Calu3 (cell line): ENCODE data around the gene VPS13C. TPM values are rescaled to one million over a fixed set of nuclear protein-coding genes. Genes with fewer than 3 reads are reported as not detected.
"Not testable (repeated sequence)": the region's sequence is repeated elsewhere in the genome, so short reads cannot be mapped to it uniquely, and the experiment has no call there.

Experiments used
- BruUV-seq: library from RNA; stranded (reverse); fragments of 400-500 nt; replicated peaks from 2 replicates; lab custom pipeline; 2021; lab: Mats Ljungman, UMichigan
- CTCF ChIA-PET: fragments of 300-600 bp; sonication (Branson Sonifier 250); formaldehyde crosslinking; loops from one replicate; lab custom pipeline; 2022; ENCODE audit warnings: antibody characterized with exemption; lab: Charles Lee
- DNase-seq: peaks from one replicate; pipeline ENCODE4 v3.0.0; 2022
- H3K27ac Mint-ChIP-seq: one replicate; pipeline ENCODE4 v1.8.0; 2022; ENCODE audit warnings: mixed read lengths; ENCODE audit not compliant: unreplicated experiment
- H3K27me3 Mint-ChIP-seq: one replicate; pipeline ENCODE4 v1.8.0; 2022; ENCODE audit warnings: mixed read lengths; ENCODE audit not compliant: unreplicated experiment
- H3K36me3 Mint-ChIP-seq: one replicate; pipeline ENCODE4 v1.8.0; 2022; ENCODE audit warnings: mild to moderate bottlenecking, moderate library complexity, mixed read lengths; ENCODE audit not compliant: insufficient read depth, unreplicated experiment
- H3K4me1 Mint-ChIP-seq: one replicate; pipeline ENCODE4 v1.8.0; 2022; ENCODE audit warnings: mild to moderate bottlenecking, low read depth, mixed read lengths; ENCODE audit not compliant: unreplicated experiment
- H3K4me3 Mint-ChIP-seq: one replicate; pipeline ENCODE4 v1.8.0; 2022; ENCODE audit warnings: mild to moderate bottlenecking, low read depth, moderate library complexity, mixed read lengths; ENCODE audit not compliant: unreplicated experiment
- H3K9me3 Mint-ChIP-seq: one replicate; pipeline ENCODE4 v1.8.0; 2022; ENCODE audit warnings: low read depth, mixed read lengths; ENCODE audit not compliant: unreplicated experiment
- intact Hi-C: fragments of 100-400 bp; cut with micrococcal nuclease; formaldehyde crosslinking; loops from one replicate; pipeline ENCODE4 v1.10.0; 2022; ENCODE audit not compliant: unreplicated experiment
- total RNA-seq: library from RNA; stranded (reverse); gene quantifications from 2 replicates; pipeline ENCODE4 v1.2.3, GENCODE V29; 2022
- TF ChIP-seq, protein P1 (sequence below): fragments of 200-600 bp; IDR thresholded peaks from one replicate; pipeline ENCODE4 v1.8.0; 2022; ENCODE audit warnings: antibody characterized with exemption; ENCODE audit not compliant: unreplicated experiment

VPS13C gene
- total RNA-seq, 1 experiment from 2014 or later, result 99.9 TPM

DNA sequence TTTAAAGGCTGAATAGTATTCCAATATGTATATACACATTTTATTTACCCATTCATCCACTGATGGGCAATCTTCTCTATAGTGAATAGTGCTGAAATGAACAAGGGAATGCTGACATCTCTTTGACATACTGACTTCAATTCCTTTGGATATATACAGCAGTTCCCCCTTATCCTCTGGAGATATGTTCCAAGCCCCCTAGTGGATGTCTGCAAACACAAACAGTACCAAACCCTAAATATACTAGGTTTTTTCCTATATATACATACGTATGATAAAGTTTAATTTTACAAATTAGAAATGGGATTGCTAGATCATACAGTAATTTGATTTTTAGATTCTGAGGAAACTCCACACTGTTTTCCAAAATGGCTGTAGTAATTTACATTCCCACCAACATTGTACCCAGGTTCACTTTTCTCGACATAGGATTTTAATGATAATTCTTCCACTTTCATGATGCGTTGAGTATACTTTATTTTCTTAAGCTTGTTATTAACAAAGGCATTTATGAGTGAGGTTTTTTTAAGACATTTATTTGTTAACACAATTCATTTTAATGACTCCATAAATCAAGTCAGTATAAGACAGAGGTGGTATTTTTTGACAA, 38.2 kb downstream of the VPS13C start:
- no TSS peak for BruUV-seq
- Mint-ChIP-seq H3K4me1 (no peaks in the 10 kb centered on the region), H3K4me3 (no peak overlapping the region), H3K27me3 (no peaks in the 10 kb centered on the region), H3K36me3 (peaks cover 23% of the 10 kb centered on the region), H3K27ac (no peak overlapping the region), H3K9me3 (peaks cover 8% of the 10 kb centered on the region)
- peak; percentile 4 for DNase-seq
- intact Hi-C loops, result no loop called here
- TF ChIP-seq, protein P1, sequence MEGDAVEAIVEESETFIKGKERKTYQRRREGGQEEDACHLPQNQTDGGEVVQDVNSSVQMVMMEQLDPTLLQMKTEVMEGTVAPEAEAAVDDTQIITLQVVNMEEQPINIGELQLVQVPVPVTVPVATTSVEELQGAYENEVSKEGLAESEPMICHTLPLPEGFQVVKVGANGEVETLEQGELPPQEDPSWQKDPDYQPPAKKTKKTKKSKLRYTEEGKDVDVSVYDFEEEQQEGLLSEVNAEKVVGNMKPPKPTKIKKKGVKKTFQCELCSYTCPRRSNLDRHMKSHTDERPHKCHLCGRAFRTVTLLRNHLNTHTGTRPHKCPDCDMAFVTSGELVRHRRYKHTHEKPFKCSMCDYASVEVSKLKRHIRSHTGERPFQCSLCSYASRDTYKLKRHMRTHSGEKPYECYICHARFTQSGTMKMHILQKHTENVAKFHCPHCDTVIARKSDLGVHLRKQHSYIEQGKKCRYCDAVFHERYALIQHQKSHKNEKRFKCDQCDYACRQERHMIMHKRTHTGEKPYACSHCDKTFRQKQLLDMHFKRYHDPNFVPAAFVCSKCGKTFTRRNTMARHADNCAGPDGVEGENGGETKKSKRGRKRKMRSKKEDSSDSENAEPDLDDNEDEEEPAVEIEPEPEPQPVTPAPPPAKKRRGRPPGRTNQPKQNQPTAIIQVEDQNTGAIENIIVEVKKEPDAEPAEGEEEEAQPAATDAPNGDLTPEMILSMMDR, result peak; percentile 50
- CTCF ChIA-PET, result no interaction called here

DNA sequence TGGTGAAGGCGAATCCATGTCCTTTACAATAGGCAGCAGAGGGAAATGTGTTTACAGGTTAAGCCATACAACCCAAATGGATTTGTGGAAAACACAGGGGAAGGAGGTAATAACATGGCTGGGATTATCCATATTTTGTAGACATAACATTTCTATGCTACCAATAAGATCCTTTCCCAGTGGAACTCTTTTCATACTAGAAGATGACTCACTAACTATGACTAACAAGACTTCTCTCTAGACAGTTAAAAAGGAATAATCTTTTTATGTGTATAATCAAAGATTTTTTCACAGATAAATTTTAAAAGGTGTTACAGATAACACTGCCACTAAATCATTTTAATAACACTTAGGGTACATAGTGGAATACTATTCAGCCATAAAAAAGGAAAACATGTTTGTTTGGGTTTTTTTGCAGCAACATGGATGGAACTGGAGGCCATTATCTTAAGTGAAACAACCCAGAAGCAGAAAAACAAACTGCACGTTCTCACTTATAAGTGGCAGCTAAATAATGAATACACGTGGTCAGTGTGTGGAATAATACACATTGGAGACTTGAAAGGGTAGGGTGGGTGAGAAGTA, 39.6 kb downstream of the VPS13C start:
- TF ChIP-seq, protein P1, result no peak
- H3K36me3 Mint-ChIP-seq, result peaks cover 23% of the 10 kb centered on the region
- H3K27me3 Mint-ChIP-seq, result no peaks in the 10 kb centered on the region
- no TSS peak for BruUV-seq
- CTCF ChIA-PET, result no interaction called here
- DNase-seq, result no peak
- no peak overlapping the region for H3K27ac Mint-ChIP-seq
- H3K9me3 Mint-ChIP-seq, result peaks cover 8% of the 10 kb centered on the region
- intact Hi-C loops, result no loop called here
- H3K4me3 Mint-ChIP-seq, result no peak overlapping the region
- no peaks in the 10 kb centered on the region for H3K4me1 Mint-ChIP-seq

DNA sequence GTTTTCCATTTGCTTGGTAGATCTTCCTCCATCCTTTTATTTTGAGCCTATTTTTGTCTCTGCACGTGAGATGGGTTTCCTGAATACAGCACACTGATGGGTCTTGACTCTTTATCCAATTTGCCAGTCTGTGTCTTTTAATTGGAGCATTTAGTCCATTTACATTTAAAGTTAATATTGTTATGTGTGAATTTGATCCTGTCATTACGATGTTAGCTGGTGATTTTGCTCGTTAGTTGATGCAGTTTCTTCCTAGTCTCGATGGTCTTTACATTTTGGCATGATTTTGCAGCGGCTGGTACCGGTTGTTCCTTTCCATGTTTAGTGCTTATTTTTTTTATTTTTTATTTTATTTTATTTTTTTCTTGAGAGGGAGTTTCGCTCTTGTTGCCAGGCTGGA, 54.9 kb downstream of the VPS13C start:
- H3K4me1 Mint-ChIP-seq, CTCF ChIA-PET, H3K27ac Mint-ChIP-seq, H3K4me3 Mint-ChIP-seq, intact Hi-C loops, H3K9me3 Mint-ChIP-seq, DNase-seq, H3K27me3 Mint-ChIP-seq, BruUV-seq: not testable (repeated sequence)
- peaks cover 24% of the 10 kb centered on the region for H3K36me3 Mint-ChIP-seq

DNA sequence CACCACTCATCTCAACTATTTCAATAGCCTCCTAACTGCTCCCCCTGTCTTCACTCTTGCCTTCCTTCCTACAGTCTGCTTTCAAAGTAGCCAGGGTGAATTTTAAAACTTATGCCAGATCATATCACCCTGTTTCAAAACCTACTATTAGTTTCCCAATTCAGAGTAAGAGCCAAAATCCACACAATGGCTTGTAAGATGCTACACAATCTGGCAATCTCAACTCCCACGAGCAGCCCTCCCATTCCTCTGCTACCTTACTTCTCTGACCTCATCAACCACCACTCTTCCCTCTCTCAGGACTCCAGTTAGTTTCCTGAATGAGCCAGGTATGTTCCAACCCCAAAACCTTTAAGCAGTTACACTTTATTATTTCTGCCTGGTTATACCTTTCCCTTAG, 62.5 kb downstream of the VPS13C start:
- DNase-seq, result no peak
- intact Hi-C loops, result no loop called here
- CTCF ChIA-PET, result no interaction called here
- no peak overlapping the region for H3K27ac Mint-ChIP-seq
- H3K9me3 Mint-ChIP-seq, result no peaks in the 10 kb centered on the region
- H3K4me1 Mint-ChIP-seq, result no peaks in the 10 kb centered on the region
- TF ChIP-seq, protein P1, result no peak
- H3K36me3 Mint-ChIP-seq, result peaks cover 9% of the 10 kb centered on the region
- no TSS peak for BruUV-seq
- no peak overlapping the region for H3K4me3 Mint-ChIP-seq
- H3K27me3 Mint-ChIP-seq, result no peaks in the 10 kb centered on the region

DNA sequence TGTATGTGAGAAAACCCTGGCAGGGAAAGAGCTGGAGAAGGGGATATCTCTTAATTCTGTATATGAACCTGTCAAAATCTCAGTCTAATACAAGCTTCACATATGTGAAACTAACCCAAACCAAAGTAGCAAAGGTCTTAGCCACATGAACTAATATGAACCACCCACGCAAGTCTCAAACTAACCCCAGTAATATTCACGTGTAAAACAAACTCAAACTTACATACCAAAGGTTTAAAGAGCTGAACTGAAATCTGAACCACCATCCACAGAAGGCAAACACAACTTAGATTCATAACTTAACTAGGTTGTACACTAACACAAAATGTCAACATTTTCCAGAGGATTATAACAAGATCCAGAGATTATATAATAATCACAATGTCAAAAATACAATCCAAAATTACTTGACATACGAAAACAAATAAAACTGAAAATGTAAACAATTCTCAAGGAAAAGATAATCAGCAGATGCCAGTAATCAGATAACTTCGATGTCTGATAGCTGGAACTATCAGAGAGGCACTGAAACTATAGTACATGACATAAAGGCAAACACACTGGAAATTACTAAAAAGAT, 64.1 kb downstream of the VPS13C start:
- intact Hi-C loops, result no loop called here
- Mint-ChIP-seq H3K27me3 (no peaks in the 10 kb centered on the region), H3K27ac (no peak overlapping the region), H3K36me3 (peaks cover 15% of the 10 kb centered on the region), H3K4me3 (no peak overlapping the region), H3K4me1 (no peaks in the 10 kb centered on the region), H3K9me3 (no peaks in the 10 kb centered on the region)
- DNase-seq, result no peak
- CTCF ChIA-PET, result no interaction called here
- BruUV-seq, result no TSS peak
- TF ChIP-seq, protein P1, result no peak
